GM21381 (cell line): ENCODE data around the gene PELI2.

Experiments
- ATAC-seq: cut with Tn5 transposase; IDR thresholded peaks from one replicate; pipeline ENCODE4 v1.9.1; 2021; ENCODE audit warnings: mild to moderate bottlenecking, moderate library complexity; ENCODE audit not compliant: unreplicated experiment

Gene PELI2

DNA sequence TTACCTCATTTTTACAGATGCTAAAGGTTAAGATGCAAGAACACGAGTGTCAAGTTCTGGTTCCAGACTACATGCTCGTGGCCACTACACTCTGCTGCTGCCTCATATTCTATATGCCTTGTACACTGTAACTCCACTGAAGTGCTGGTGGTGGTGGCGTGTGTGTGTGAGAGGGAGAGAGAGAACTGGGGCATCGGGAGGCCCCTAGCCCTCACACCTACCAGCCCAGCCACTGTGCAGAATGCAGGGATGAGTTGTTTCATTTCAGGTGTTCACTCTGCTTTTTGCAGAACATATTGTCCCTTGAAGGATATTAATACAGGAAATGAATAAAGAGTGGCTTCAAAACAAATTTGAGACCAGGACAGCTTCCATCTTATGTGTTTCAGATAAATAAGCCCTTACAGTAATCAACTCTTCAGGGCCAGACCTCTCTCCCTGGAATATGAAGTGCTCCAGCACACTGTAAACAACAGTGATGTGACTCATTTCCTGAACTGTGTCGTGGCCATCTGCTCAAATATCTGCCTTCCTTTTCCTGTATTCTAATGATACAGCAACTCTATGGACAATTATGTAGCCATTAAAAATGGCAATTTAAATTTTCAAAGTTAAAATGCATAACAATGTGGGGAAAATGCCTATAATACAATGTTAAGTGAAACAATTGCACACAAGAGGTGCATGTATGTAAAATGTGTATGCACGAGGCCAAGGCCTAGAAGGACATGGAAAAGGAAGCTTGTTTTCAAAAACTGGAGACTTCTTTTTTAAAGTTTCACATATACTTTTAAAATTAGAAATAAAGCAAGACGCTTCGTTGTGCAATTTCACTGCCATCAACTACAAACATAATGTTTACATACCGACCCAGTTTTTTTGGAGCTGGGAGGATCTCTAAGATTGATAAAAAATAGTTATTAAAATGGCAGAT is 215.4 kb downstream of the PELI2 start:
- ATAC-seq, result no peak

DNA sequence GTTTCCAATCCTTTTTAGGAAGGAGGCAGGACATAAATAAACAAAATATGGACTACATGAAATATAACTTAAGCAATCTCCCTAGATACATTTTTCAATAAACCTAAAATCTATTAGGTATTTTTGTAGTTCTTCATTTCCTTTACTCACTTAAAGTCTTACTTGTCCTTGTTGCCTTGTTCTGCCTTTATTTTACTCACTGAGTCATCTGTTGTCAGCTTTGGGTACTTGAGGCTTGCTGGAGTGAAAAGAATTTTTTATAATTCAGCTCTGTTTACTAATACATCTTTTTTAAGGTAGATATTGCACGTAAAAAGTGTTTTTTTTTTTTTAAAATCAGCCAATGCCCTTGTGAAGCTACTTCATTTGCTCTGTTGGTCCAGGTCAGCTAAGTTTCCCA is 216.2 kb downstream of the PELI2 start:
- no peak for ATAC-seq

DNA sequence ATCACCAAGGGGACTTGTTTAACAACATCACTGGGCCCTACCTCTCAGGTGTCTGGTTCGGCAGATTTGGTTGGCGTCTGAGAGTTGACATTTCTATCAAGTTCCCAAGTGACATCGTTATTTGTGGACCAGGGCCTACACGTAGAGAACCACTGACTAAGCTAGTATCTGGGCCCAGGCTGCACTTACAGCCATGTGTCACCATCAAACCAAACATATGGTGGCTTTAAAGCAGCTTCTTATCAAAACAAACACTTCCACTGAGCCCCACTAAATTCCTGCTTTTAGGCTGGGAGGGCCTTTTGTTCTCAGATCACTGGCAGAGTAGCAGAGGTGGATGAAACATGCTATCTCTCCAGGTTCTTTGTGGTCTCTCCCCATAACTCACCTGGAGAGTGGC is 220.5 kb downstream of the PELI2 start:
- ATAC-seq, result no peak

DNA sequence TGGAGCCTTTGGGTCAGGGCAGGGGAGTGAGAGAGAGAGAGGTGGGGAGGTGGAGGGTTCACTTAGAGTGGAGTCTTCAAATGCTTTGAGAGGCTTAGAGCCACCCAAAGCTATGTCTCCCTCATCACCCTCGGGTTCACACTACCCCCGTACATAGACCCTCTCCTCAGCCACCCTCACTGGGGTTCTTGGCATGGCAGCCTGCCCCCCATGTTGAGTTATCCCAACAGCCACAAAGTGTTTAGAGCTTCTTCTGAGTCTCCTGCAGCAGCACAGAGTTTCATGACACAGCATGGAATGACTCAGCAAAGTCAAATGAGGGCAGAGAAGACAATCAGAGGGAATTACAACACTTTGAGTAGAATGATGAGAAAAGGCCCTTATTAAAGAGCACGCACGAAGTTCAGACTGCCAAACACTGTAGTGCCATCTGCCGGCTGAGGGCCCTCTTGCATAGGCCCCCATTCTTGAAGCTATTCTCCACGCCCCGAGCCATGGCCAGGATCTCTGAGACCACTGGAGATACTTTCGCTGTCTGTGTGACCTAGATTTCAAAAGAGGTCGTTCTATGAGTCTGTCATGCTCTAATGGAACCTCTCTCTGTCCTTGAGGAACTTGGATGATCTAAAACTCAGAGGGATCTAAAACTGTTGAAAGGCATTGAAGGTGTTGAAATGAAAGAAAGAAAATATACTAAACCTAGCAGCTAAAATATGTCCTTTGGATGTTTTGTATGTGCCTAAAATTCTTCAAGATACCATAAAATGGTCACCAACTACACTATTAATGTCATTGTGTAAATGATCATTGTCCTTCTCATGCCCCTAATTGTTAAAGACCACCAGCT is 221.9 kb downstream of the PELI2 start:
- peak; percentile 64 for ATAC-seq

DNA sequence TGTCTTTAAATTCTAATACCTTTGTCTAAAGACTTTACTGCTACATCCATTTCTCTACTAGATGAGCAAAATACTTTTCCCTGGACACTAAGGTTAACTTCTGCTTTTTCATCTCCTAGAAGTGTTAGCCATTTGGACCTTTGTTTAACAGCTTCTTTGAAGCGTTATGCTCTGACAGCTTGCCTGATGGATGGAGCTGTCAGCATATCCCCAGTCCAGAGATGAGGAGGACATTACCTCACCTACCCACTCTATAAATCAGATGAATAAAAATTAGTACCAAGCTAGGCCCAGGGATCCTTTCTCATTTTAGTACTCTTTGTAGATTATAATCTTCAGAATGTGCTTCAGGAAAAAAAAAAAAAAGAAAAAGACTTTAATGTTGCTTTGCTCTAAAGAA is 222.7 kb downstream of the PELI2 start:
- ATAC-seq, result no peak

DNA sequence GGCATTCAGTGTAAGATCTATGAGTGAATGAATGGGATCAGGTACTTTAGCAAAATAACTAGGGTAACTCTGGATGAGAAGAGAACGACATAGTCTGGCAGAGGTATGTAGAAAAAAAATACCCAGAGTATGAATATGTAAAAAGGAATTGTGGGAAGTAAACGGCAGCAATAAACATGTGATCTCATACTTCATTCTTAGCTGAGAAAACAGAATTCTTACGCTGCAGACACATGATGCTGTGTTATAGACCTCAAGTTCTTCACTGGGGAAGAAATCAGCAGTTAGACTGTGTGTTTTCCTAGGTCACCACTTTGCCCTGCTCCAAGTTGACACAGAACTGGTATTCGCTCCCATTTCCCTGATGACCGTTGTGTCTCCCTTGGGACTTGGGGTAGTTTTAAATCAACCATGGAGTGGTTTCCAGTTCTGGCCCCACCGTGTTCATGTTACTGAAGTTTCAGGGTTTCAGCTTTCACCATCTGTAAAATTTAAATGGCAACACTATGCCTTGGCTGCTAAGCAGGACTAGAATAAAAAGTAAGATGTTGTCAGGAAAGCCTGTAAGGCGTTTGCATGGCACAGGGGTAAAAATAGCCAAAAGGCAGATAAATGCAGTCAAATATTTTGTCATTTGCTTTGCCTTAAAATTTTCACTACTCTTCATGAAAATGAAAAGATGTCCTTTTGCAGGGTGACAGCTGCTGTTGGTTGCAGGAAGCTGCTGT is 223.7 kb downstream of the PELI2 start:
- no peak for ATAC-seq

DNA sequence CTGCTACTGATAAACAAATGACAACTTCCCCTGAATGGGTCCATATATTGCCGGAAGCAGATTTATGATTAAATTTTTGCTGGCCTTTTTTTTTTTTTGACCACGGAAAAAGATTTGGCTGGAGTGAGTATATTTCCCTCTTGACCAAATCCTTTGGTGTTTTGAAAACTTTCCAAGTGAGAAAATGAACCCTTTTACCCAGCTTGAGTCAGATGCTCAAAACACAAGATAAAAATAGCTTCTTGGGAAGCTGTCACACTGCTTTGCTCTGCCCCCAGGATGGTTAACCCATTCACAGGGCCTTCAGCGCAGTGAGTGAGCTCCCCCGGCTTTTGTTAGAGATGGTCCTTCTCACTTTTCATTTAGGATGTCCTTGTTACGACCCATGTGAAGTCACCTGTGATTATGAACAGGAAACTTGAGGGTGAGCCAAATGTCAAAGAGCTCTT is 224.3 kb downstream of the PELI2 start:
- no peak for ATAC-seq

DNA sequence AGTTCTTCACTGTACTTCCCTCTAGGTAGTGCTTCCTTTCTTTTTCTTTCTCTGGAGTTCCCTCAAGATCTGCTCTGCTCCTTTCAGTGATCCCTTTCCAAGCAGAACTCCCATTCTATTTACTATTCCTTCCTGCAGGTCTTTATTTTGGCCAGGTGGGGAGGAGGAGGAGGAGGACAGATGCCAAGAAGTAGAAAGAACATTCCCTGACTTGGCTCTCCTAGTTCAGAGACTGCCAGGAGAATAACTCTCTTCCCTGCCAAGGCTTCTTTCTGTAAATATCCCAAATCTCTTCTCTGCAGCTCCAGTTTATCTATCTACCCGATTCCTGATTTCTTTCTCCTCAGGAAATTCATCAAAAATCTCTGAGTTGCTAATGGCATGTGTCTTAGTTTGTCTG is 231.7 kb downstream of the PELI2 start:
- ATAC-seq, result no peak
